T follicular helper cell (primary cell): Measurements from ENCODE around the gene MANEAL.
"Not testable (repeated sequence)": the region's sequence is repeated elsewhere in the genome, so short reads cannot be mapped to it uniquely, and the experiment has no call there.

ENCODE experiments used
- DNase-seq: peaks from one replicate; pipeline ENCODE4 v3.0.0-alpha.2; 2020; ENCODE audit warnings: low read depth
- total RNA-seq, 2 experiments: gene quantifications; one replicate each; lab custom pipeline; 2026; lab: John Stamatoyannopoulos, UW

Gene MANEAL
- 2.6 to 4.5 reads per million in 2 experiments for total RNA-seq

- no peak for DNase-seq
Measured at GRCh38 chr1:37793773-37794371, at the start of gene MANEAL. MANEAL (plus strand) TSS chr1:37793847; CDS start chr1:37794183, 336 bp downstream.

- DNase-seq, result no peak
Measured at GRCh38 chr1:37746806-37747205, 46.8 kb upstream of the MANEAL start.

GRCh38 chr1:37748565-37748964 lies 45.1 kb upstream of the MANEAL start:
- no peak for DNase-seq

GRCh38 chr1:37752213-37752582 lies 41.4 kb upstream of the MANEAL start:
- no peak for DNase-seq

- no peak for DNase-seq
Measured at GRCh38 chr1:37752583-37753471, 40.8 kb upstream of the MANEAL start.

GRCh38 chr1:37753473-37754321 lies 40.0 kb upstream of the MANEAL start:
- no peak for DNase-seq

- no peak for DNase-seq
Measured at GRCh38 chr1:37755290-37755689, 38.4 kb upstream of the MANEAL start.

- no peak for DNase-seq
Measured at GRCh38 chr1:37755951-37756560, 37.6 kb upstream of the MANEAL start.

- DNase-seq, result no peak
Measured at GRCh38 chr1:37759451-37759850, 34.2 kb upstream of the MANEAL start.

- no peak for DNase-seq
Measured at GRCh38 chr1:37761416-37762095, 32.1 kb upstream of the MANEAL start.

- DNase-seq, result no peak
Measured at GRCh38 chr1:37762516-37762915, 31.1 kb upstream of the MANEAL start.

- no peak for DNase-seq
Measured at GRCh38 chr1:37763791-37764413, 29.7 kb upstream of the MANEAL start.

GRCh38 chr1:37764414-37764825 lies 29.2 kb upstream of the MANEAL start:
- no peak for DNase-seq

- no peak for DNase-seq
Measured at GRCh38 chr1:37764888-37765441, 28.7 kb upstream of the MANEAL start, which contains the start of gene EPHA10. EPHA10 (minus strand) TSS chr1:37765120; CDS start chr1:37765066, 54 bp downstream.

- no peak for DNase-seq
Measured at GRCh38 chr1:37765916-37766664, 27.6 kb upstream of the MANEAL start.

GRCh38 chr1:37767488-37767887 lies 26.2 kb upstream of the MANEAL start:
- DNase-seq, result no peak

GRCh38 chr1:37771440-37771839 lies 22.2 kb upstream of the MANEAL start:
- DNase-seq, result not testable (repeated sequence)

- no peak for DNase-seq
Measured at GRCh38 chr1:37776946-37777516, 16.6 kb upstream of the MANEAL start.

- DNase-seq, result no peak
Measured at GRCh38 chr1:37778654-37779053, 15.0 kb upstream of the MANEAL start.
